HepG2 (cell line): Measurements from ENCODE around the gene TLX1. TPM values are rescaled to one million over a fixed set of nuclear protein-coding genes. Genes with fewer than 3 reads are reported as not detected.

Experiments
- HDAC1 ChIP-seq: sonication (generic); formaldehyde crosslinking; IDR thresholded peaks from 2 replicates; pipeline ENCODE4 v1.5.1; 2020; ENCODE audit warnings: mild to moderate bottlenecking, missing genetic modification reagents
- HNF4A ChIP-seq: sonication (generic); formaldehyde crosslinking; IDR thresholded peaks from 2 replicates; pipeline ENCODE4 v1.4.0; 2020; ENCODE audit warnings: missing genetic modification reagents
- KDM1A ChIP-seq: IDR thresholded peaks from 2 replicates; pipeline ENCODE4 v1.6.1; 2016; ENCODE audit warnings: missing compliant biosample characterization
- KDM2A ChIP-seq: sonication (generic); formaldehyde crosslinking; IDR thresholded peaks from 2 replicates; pipeline ENCODE4 v1.4.0; 2020; ENCODE audit warnings: low read depth, missing genetic modification reagents, borderline replicate concordance
- NFKB2 ChIP-seq: sonication (generic); formaldehyde crosslinking; IDR thresholded peaks from 2 replicates; pipeline ENCODE4 v1.4.0; 2020; ENCODE audit warnings: missing genetic modification reagents, borderline replicate concordance
- NR2F6 ChIP-seq, 2 experiments: IDR thresholded peaks; 2 replicates each; pipeline ENCODE4 v1.6.1; 2016; ENCODE audit warnings: antibody characterized with exemption in 1 of 2, mild to moderate bottlenecking in 1 of 2
- SOX6 ChIP-seq, 2 experiments: fragments of 450-650 bp in 1 of 2; sonication (generic) in 1 of 2; formaldehyde crosslinking in 1 of 2; IDR thresholded peaks; 2 replicates each; pipeline versions ENCODE4 v1.4.0 to v1.6.1; 2017 to 2020; ENCODE audit warnings: antibody characterized with exemption in 1 of 2, mild to moderate bottlenecking in 1 of 2, missing genetic modification reagents in 1 of 2
- TBX2 ChIP-seq: sonication (generic); formaldehyde crosslinking; IDR thresholded peaks from 2 replicates; pipeline ENCODE4 v1.5.0; 2020; ENCODE audit warnings: missing genetic modification reagents, mild to moderate bottlenecking, borderline replicate concordance
- ZFX ChIP-seq: sonication (generic); formaldehyde crosslinking; IDR thresholded peaks from 2 replicates; pipeline ENCODE4 v1.4.0; 2020; ENCODE audit warnings: mild to moderate bottlenecking, low read depth, missing genetic modification reagents, moderate library complexity
- ZNF605 ChIP-seq: sonication (generic); formaldehyde crosslinking; IDR thresholded peaks from 2 replicates; pipeline ENCODE4 v1.8.0; 2022; ENCODE audit warnings: mild to moderate bottlenecking, missing genetic modification reagents
- ZNF607 ChIP-seq: sonication (generic); formaldehyde crosslinking; IDR thresholded peaks from 2 replicates; pipeline ENCODE4 v1.5.1; 2020; ENCODE audit warnings: missing genetic modification reagents, mild to moderate bottlenecking, borderline replicate concordance
- ZNF709 ChIP-seq: sonication (generic); formaldehyde crosslinking; IDR thresholded peaks from 2 replicates; pipeline ENCODE4 v1.5.0; 2020; ENCODE audit warnings: mild to moderate bottlenecking, missing genetic modification reagents
- ZNF766 ChIP-seq: sonication (generic); formaldehyde crosslinking; IDR thresholded peaks from 2 replicates; pipeline ENCODE4 v1.5.0; 2020; ENCODE audit warnings: missing genetic modification reagents, borderline replicate concordance
- polyA plus RNA-seq, 8 experiments: library from polyadenylated mRNA; depleted of rRNA in 3 of 8; stranded (reverse) in 7 of 8; unstranded in 1 of 8; fragments of >200 nt; fragmentation: Illumina TruSeq in 4 of 8; extraction: Trizol in 4 of 8; gene quantifications; 2 replicates each; pipeline versions ENCODE4 v1.2.1 to v1.2.3, GENCODE V29; 2011 to 2016; ENCODE audit warnings: low read depth in 4 of 8, missing spikeins in 1 of 8, mixed read lengths in 1 of 8; ENCODE audit not compliant: insufficient read depth in 1 of 8
- total RNA-seq, 5 experiments: library from RNA; depleted of rRNA; stranded (reverse); fragments of >200 nt; fragmentation: Illumina TruSeq; extraction: Trizol; gene quantifications; 2 replicates each; pipeline ENCODE4 v1.2.3, GENCODE V29; 2016; ENCODE audit warnings: low read depth in 1 of 5
- TF ChIP-seq, protein P1 (sequence below): sonication (generic); formaldehyde crosslinking; IDR thresholded peaks from 2 replicates; pipeline ENCODE4 v1.4.0; 2020; ENCODE audit warnings: mild to moderate bottlenecking, missing genetic modification reagents
- TF ChIP-seq, protein P2 (sequence below): sonication (generic); formaldehyde crosslinking; IDR thresholded peaks from 2 replicates; pipeline ENCODE4 v1.5.1; 2020; ENCODE audit warnings: mild to moderate bottlenecking, missing genetic modification reagents, moderate library complexity
- TF ChIP-seq, protein P3 (sequence below): sonication (generic); formaldehyde crosslinking; IDR thresholded peaks from 2 replicates; pipeline ENCODE4 v1.9.0; 2022; ENCODE audit warnings: missing genetic modification reagents, mild to moderate bottlenecking, borderline replicate concordance

The TLX1 gene
- total and polyA plus RNA-seq, 2 of the 13 experiments (the other 11 are each of a cell fraction or from before 2014, with no cell fraction given), result 0.07 to 0.26 TPM

DNA sequence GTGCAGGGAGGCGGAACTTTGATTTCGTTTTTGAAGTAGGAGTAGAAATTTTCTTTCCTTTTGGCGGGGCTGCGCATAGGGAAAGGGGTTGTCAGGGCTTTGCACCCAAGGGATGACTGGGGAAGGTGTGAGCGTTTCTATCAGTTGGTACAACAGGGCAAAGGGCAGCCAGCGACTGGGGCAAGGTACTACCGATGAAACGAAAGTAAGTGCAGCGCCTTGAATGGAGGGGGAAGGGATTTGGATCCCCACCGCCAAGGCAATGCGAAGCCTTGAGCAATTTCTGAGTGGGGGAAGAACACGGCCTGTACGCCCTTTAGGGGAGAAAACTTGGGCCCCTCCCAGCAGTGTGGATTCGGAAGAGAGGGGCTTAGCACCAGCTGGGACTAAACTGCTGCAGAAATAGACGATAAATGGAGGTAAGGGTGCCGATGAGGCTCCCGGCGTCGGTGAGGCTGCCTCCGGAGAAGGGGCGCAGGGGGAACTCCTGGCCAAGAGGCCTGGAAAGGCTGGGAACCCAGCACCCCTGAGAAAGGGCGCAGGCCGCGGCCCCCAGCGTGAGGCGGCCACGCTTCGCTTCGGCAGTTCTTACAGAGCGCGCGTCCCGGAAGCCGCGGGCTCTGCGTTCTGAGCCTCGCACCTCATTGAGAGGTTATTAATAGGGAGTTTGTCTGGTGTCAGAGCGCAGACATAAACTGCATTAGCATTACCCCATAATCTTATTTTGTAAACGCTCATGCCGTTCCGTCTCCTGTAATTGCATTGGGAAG, 10.0 kb upstream of the TLX1 start (continued):
- TF ChIP-seq, protein P1, sequence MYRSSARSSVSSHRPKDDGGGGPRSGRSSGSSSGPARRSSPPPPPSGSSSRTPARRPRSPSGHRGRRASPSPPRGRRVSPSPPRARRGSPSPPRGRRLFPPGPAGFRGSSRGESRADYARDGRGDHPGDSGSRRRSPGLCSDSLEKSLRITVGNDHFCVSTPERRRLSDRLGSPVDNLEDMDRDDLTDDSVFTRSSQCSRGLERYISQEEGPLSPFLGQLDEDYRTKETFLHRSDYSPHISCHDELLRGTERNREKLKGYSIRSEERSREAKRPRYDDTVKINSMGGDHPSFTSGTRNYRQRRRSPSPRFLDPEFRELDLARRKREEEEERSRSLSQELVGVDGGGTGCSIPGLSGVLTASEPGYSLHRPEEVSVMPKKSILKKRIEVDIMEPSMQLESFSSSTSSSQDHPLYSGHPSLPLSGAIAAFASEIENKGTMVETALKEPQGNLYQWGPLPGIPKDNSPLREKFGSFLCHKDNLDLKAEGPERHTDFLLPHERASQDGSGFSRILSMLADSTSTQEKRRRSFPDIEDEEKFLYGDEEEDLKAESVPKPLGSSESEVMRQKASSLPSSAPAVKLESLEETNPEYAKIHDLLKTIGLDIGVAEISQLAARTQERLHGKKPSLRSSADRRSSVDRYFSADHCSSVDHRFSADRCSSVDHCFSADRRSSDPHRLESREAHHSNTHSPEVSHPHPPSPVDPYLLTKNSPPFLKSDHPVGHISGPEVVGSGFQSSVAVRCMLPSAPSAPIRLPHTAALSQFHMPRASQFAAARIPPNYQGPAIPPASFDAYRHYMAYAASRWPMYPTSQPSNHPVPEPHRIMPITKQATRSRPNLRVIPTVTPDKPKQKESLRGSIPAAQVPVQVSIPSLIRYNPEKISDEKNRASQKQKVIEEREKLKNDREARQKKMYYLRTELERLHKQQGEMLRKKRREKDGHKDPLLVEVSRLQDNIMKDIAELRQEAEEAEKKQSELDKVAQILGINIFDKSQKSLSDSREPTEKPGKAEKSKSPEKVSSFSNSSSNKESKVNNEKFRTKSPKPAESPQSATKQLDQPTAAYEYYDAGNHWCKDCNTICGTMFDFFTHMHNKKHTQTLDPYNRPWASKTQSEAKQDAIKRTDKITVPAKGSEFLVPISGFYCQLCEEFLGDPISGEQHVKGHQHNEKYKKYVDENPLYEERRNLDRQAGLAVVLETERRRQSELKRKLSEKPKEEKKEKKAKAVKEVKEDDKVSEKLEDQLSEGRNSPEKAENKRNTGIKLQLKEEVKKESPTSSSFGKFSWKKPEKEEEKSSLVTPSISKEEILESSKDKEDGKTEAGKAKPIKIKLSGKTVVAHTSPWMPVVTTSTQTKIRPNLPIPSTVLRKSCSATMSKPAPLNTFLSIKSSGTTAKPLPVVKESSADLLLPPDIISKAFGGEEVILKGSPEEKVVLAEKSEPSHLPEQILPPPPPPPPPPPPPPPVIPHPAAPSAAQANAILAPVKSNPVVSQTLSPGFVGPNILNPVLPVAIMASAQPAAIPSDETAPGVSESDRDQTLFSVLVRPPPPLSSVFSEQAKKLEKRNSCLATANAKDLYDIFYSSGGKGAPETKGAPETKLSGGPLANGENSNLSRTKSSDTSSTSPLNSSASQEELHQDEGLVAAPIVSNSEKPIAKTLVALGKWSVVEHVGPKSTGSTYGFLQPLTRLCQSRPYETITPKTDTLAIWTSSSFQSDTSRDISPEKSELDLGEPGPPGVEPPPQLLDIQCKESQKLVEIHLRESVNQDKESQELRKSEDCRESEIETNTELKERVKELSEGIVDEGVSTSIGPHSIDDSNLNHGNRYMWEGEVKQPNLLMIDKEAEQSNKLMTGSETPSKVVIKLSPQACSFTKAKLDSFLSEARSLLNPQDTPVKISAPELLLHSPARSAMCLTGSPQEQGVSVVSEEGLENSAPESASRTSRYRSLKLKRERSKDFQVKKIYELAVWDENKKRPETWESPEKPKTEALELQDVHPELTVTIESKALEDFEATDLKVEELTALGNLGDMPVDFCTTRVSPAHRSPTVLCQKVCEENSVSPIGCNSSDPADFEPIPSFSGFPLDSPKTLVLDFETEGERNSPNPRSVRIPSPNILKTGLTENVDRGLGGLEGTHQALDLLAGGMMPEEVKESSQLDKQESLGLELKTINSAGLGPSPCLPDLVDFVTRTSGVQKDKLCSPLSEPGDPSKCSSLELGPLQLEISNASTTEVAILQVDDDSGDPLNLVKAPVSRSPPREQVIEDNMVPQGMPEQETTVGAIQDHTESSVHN (CRISPR knock-in tag), result peak; percentile 44; the same call in 1 of the 2 replicates
- TF ChIP-seq ZNF607 (CRISPR knock-in tag), result peak; percentile 23; the same call in 1 of the 2 replicates
- TF ChIP-seq HDAC1 (CRISPR knock-in tag), result peak; percentile 28; the same call in 1 of the 2 replicates
- peak; percentile 36; the same call in 1 of the 2 replicates for TF ChIP-seq KDM2A (CRISPR knock-in tag)
- 0 out of 2 replicates have a peak, but pooled peaks have one; percentile 62 for TF ChIP-seq ZNF709 (CRISPR knock-in tag)
- TF ChIP-seq KDM1A (CRISPR knock-in tag), result no peak
- peak; percentile 53; the same call in 1 of the 2 replicates for TF ChIP-seq ZNF766
- TF ChIP-seq, protein P2, sequence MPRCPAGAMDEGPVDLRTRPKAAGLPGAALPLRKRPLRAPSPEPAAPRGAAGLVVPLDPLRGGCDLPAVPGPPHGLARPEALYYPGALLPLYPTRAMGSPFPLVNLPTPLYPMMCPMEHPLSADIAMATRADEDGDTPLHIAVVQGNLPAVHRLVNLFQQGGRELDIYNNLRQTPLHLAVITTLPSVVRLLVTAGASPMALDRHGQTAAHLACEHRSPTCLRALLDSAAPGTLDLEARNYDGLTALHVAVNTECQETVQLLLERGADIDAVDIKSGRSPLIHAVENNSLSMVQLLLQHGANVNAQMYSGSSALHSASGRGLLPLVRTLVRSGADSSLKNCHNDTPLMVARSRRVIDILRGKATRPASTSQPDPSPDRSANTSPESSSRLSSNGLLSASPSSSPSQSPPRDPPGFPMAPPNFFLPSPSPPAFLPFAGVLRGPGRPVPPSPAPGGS (CRISPR knock-in tag), result peak; percentile 51; the same call in 1 of the 2 replicates
- TF ChIP-seq NFKB2, result peak; percentile 49; the same call in 1 of the 2 replicates
- TF ChIP-seq HNF4A (CRISPR knock-in tag), result peak; percentile 41; the same call in 1 of the 2 replicates
- TF ChIP-seq, protein P3, sequence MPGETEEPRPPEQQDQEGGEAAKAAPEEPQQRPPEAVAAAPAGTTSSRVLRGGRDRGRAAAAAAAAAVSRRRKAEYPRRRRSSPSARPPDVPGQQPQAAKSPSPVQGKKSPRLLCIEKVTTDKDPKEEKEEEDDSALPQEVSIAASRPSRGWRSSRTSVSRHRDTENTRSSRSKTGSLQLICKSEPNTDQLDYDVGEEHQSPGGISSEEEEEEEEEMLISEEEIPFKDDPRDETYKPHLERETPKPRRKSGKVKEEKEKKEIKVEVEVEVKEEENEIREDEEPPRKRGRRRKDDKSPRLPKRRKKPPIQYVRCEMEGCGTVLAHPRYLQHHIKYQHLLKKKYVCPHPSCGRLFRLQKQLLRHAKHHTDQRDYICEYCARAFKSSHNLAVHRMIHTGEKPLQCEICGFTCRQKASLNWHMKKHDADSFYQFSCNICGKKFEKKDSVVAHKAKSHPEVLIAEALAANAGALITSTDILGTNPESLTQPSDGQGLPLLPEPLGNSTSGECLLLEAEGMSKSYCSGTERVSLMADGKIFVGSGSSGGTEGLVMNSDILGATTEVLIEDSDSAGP (CRISPR knock-in tag), result peak; percentile 18; the same call in 1 of the 2 replicates
- peak; percentile 74 for TF ChIP-seq ZFX (CRISPR knock-in tag)
- TF ChIP-seq SOX6 (IDR thresholded peaks at IDR 0.05), result no peak
- TF ChIP-seq SOX6 (CRISPR knock-in tag; IDR thresholded peaks at IDR 0.05), result 0 out of 2 replicates have a peak, but pooled peaks have one; percentile 15
- peak; percentile 25; the same call in 1 of the 2 replicates for TF ChIP-seq TBX2
- TF ChIP-seq ZNF605 (CRISPR knock-in tag), result 0 out of 2 replicates have a peak, but pooled peaks have one; percentile 10
- TF ChIP-seq NR2F6 (IDR thresholded peaks at IDR 0.05), result 0 out of 2 replicates have a peak, but pooled peaks have one; percentile 29
- TF ChIP-seq NR2F6 (CRISPR knock-in tag; IDR thresholded peaks at IDR 0.05), result no peak
